PFSK-1 (cell line): ENCODE results near the gene NAXE.

Source experiments
- SIN3A ChIP-seq: IDR thresholded peaks from 2 replicates; pipeline ENCODE4 v1.6.1; 2012; ENCODE audit warnings: mild to moderate bottlenecking, low read length, moderate library complexity, borderline replicate concordance; ENCODE audit not compliant: insufficient read depth
- TAF1 ChIP-seq: IDR thresholded peaks from 2 replicates; pipeline ENCODE4 v1.6.1; 2012; ENCODE audit warnings: low read length, control low read depth, borderline replicate concordance; ENCODE audit not compliant: insufficient read depth

GRCh38 chr1:156581661-156582387, 9.8 kb upstream of the NAXE start:
- TF ChIP-seq SIN3A = no peak
- TF ChIP-seq TAF1 = no peak
